Nucleus accumbens (tissue), 56 donors: Measurements from ENCODE around the gene NRL.

ENCODE experiments used
- DNase-seq, 56 donors: peaks; one replicate each; lab custom pipeline; 2025; lab: John Stamatoyannopoulos, UW

NRL gene

DNA sequence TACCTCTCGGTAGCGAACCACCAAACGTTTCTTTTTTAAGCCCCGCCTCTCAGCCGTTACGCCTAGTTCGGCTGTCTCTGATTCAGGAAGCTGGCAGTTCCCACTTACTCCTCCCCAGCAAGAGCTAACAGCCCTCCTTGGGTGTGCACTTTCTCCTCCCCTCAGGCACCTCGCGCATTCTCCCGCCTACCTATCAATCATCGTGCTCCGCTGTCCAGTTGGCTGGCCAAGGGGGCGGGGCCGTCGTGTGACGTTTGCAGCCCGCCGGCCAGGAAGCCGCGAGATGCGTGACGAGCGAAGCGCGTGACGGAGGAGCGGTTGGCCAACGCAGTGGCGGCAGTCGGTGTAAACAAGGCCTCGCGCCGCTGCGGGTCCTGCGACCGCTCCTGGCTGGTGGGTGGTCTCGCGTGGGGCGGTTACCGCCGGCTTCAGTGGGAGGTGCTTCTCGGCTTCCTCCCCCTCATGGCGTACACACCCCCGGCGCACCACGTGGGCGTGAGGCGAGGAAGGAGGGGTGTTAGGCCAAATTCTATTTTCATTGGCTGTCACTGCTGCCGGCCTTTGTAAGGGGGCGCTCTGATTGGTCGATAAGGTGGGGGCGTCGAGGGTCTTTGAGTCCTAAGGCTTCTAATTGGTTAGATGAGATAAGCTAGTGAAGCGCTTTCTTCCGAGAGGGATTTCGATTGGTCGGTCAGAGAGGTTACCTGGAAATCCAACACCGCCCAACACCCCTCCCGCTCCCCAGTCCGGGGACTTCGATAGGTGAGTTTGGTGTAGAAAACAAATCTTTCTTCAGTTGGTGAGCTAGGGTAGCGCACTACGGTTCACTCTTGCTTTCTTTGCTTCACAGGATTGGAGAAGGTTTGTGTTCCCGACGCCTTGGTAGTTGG, at the start of gene NRL, which contains the start of gene DCAF11:
TSS of gene NRL (minus strand) at position 418 of the 890 bp plus-strand sequence. CDS start 32,101 bp downstream, outside the sequence.
TSS of gene DCAF11 (plus strand) at position 246 of the 890 bp plus-strand sequence. CDS start 818 bp downstream, outside the sequence.
- DNase-seq = peak; percentile 94 to 100 (median 100)

DNA sequence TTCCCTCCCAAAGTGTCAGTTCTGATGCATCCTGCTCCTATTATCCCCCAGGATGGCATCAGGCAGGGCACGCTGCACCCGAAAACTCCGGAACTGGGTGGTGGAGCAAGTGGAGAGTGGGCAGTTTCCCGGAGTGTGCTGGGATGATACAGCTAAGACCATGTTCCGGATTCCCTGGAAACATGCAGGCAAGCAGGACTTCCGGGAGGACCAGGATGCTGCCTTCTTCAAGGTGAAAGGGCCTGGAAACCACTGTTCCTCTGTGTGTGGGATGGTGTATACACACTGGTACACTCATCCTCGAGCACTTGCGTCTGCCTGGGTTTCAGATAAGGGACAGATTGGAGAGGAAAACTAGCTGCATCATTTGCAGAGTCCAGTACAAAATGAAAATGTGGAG, 47.3 kb upstream of the NRL start:
- DNase-seq = peak in 6 of 56 donors; percentile 5 to 25 (median 12)

DNA sequence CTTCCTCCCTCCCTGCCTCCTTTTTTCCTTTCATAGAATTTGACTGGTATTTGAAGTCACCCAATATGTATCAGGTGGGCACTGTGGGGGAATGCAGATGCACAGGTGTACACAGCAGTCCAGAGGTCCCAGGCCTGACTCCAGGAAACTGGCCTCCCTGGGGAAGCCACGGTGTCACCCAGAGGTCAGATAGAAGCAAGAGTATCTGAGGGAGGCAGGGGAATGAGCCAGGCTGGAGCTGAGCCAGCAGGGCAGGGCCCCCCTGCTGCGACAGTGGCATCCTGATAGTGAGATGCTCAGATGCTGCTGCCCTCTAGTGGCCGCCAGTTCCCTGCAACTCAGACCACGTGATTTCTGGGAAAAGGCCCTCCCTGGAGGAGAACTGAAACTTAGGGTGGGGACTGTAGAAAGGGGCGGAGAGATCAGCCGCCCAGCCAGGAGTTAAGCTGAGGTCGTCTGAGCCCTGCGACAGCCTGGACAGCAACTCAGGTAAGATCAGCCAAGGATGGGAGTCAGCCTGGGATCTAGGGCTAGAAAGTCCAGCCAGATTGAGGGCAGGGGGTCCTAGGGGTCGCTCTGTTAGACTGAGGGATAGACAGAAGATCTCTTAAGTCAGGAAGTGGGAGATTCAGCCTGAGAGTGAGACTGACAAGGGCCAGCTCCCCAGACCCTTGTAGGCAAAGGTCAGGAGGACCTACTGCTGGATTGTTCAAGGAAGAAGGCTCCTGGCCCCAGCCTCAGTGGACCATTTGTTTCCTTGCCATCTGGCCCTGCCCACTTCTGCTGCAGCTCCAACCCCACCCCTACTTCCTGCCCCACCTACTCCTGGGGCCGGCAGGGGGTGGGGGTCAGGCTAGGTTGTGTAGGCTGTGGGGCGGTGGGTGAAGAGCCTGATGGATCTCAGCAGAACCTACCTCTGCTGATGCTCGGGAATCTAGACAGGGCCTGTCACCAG, 46.4 kb upstream of the NRL start, which contains the start of gene IRF9:
TSS of gene IRF9 (plus strand) at position 416 of the 955 bp plus-strand sequence. CDS start 880 bp downstream, outside the sequence.
- peak; percentile 61 to 98 (median 92) for DNase-seq

DNA sequence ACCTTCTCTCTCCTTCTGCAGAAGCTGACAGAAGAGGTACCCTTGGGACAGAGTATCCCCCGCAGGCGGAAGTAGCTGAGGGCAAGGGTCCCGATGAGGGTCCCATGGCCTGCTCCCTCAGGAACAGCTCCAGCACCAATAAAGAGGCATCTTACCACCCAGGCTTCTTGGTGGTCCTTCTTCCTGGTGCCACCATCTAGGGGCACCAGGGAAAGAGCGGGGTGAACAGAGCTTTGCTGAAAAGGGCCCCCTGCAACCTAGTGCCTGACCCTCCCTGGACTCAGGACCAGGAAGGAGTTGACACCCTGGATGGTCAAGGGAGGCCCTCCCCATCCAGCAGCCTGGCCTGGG, 45.7 kb upstream of the NRL start:
- DNase-seq = no peak

DNA sequence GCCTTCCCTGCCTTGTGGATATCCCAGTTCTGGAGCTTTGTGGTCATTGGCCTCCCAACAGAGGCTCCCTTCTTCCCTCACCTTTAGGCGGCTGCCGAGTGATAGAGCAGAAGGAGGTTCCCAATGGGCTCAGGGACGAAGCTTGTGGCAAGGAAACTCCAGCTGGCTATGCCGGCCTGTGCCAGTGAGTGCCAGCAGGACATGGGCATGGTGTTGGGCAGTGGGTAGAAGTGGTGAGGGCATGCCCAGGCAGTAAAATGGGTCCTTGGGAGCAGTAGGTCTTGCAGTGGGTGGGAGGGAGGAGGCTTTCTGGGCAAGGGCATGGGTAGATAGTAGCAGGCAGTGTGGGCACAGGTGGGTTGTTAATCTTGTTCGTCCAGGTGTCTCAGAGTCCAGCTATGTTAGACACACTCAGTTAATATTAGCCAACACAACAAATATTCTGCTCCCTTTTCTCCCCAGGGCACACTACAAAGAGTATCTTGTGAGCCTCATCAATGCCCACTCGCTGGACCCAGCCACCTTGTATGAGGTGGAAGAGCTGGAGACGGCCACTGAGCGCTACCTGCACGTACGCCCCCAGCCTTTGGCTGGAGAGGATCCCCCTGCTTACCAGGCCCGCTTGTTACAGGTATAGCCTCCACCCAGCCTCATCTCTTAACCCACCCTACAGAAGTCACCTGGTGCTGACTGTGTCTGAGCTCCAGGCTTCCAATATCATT, 45.2 kb upstream of the NRL start:
- no peak for DNase-seq

DNA sequence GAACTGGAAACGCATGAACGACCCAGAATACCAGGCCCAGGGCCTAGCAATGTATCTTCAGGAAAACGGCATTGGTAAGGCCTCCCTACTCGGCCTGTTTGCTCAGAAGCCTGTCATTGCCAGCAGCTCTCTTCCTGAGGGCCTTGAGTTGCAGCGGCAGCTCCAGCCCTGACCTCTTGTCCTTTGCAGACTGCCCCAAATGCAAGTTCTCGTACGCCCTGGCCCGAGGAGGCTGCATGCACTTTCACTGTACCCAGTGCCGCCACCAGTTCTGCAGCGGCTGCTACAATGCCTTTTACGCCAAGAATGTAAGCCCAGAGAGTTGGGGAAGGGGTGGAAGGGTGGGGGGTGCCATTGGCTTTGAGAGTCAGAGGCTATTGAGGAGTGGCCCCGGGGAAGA, 42.6 kb upstream of the NRL start:
- DNase-seq = no peak

DNA sequence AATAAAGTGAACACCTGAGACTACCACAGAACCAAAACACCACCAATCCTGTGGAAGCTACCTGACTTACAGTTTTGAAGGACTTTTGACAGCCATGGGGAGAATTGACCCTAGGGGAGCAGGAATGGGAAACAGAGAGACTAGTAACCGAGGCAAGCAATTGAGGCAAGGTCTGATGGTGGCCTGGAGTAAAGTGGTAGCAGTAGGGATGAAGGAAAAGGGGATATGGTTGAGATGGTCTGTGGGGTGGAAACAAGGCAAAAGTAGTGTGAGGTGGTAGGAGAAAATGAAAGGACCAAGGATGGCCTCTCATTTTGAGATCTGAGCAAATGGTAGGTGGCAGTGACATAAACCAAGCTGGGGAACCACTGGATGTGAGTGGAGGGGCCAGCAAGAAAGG, 42.1 kb upstream of the NRL start:
- DNase-seq = no peak

DNA sequence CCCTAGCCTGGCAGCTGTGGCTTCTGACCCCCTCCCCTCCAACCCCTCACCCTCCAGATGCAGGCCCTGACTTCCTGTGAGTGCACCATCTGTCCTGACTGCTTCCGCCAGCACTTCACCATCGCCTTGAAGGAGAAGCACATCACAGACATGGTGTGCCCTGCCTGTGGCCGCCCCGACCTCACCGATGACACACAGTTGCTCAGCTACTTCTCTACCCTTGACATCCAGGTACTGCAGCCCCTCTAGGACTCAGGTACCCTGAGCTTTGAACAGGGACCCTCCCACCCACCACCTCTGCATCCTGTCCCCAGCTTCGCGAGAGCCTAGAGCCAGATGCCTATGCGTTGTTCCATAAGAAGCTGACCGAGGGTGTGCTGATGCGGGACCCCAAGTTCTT, 40.4 kb upstream of the NRL start:
- no peak for DNase-seq

DNA sequence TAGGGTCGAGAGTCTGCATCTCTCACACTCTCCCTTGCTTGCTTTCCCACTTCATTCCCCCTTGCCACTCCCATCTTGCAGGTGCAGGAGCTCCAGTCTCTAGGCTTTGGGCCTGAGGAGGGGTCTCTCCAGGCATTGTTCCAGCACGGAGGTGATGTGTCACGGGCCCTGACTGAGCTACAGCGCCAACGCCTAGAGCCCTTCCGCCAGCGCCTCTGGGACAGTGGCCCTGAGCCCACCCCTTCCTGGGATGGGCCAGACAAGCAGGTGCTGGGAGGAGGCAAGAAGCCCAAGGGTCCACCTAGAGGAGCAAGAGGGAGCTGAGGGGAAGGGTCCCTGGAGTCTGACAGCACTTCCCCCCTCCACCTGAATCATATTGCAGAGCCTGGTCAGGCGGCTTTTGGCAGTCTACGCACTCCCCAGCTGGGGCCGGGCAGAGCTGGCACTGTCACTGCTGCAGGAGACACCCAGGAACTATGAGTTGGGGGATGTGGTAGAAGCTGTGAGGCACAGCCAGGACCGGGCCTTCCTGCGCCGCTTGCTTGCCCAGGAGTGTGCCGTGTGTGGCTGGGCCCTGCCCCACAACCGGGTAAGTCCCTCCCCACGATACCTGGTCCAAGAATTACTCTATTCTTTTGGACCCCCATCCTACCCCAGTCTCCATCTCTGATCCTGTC, 36.8 kb upstream of the NRL start:
- DNase-seq = no peak

DNA sequence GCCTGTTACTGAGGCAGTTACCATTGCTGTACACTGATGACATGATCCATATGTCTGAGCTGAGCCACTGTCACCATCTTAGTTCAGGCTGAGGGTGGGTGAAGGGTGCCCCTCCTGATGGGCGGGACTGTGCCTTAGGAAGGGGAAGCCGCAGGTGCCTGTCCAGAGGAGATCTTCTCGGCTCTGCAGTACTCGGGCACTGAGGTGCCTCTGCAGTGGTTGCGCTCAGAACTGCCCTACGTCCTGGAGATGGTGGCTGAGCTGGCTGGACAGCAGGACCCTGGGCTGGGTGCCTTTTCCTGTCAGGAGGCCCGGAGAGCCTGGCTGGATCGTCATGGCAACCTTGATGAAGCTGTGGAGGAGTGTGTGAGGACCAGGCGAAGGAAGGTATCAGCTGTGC, 36.2 kb upstream of the NRL start:
- no peak for DNase-seq

DNA sequence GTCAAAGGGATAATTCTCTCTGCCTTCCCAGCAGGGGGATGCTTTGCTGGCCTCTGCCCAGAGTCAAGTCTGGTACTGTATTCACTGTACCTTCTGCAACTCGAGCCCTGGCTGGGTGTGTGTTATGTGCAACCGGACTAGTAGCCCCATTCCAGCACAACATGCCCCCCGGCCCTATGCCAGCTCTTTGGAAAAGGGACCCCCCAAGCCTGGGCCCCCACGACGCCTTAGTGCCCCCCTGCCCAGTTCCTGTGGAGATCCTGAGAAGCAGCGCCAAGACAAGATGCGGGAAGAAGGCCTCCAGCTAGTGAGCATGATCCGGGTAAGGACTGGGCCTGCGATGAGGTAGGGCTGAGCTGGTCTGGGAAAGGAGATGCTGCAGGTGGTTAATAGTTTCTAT, 35.8 kb upstream of the NRL start:
- no peak for DNase-seq

DNA sequence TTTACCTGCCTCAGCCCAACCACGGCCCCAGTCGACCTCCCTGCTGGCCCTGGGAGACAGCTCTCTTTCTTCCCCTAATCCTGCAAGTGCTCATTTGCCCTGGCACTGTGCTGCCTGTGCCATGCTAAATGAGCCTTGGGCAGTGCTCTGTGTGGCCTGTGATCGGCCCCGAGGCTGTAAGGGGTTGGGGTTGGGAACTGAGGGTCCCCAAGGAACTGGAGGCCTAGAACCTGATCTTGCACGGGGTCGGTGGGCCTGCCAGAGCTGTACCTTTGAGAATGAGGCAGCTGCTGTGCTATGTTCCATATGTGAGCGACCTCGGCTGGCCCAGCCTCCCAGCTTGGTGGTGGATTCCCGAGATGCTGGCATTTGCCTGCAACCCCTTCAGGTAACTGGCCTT, 35.3 kb upstream of the NRL start:
- no peak for DNase-seq

DNA sequence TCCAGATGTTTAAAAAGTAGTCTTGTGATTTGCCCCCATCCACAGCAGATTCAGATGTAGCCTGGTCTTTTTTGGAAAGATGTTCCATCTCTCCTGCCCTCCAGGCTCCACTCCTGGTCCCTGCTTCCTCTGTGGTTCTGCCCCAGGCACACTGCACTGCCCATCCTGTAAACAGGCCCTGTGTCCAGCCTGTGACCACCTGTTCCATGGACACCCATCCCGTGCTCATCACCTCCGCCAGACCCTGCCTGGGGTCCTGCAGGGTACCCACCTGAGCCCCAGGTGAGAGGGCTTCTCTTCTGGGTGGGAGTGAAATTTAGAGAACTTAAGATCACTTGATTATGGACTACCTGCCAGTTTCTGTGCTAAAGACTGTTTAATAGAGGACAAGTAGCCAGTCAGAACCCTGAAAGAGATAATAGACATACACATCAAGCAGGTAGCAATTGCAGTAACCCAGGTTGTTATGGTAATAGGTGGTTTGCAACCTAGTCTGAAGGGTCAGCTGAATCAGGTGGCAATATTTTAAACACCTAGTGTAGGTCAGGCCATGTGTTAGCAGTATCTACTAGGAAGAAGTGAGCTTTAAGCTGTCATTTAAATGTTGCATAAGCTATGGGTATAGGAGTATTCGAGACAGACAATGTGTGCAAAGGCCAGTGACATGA, 34.7 kb upstream of the NRL start:
- DNase-seq = no peak

DNA sequence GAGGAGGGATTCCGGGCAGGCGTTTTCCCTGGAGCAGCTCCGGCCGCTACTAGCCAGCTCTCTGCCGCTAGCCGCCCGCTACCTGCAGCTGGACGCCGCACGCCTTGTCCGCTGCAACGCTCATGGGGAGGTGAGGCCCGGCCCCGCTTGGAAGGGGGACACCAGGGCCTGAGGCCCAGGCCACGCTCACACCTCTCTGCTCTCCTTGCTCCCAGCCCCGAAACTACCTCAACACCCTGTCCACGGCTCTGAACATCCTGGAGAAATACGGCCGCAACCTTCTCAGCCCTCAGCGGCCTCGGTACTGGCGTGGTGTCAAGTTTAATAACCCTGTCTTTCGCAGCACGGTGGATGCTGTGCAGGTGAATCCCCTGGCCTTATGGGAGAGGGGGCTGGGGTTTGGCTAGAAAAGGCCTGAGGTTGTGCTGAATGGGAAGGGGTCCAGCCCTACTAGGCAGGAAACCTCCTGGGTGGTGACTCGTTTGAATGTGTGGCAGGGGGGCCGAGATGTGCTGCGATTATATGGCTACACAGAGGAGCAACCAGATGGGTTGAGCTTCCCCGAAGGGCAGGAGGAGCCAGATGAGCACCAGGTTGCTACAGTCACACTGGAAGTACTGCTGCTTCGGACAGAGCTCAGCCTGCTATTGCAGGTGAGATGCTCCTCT, 33.1 kb upstream of the NRL start:
- peak in 1 of 56 donors; percentile 45 for DNase-seq

DNA sequence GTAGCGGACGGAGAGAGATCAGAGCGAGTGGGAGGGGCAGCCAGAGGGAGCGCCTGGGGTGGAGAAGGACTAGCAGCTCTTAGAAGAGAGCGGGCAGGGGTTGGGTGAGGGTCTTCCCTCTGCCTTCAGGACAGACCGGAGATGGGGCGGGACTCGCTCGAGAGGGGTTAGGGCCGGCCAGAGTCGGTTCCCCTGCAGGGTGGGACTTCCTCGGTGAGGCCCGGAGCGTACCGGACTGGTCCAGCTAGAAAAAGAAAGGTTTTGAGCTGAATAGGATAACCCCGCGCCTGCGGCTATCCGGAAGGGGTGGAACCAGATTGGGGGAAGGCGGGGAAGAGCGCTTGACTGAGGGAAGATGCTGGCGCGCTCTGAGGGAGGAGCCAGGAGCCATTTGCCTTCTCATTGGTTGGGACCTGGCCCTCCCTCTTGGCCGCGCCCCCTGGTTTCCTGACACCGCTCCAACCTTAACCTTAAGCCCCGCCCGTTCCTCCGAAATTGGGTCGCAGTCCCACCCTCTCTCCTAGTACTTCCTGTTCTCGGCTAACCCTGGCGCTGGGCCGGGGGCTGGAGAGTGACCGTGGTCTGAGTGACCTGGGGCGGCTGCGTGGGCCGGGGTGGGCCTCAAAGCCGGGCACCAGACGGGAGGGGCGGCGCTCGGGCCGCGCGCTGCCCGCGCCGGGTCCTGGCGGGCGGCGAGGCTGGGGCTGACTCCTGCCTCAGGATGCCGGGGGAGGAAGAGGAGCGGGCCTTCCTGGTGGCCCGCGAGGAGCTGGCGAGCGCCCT, 32.4 kb upstream of the NRL start, which contains the start of gene RNF31:
TSS of gene RNF31 (plus strand) at position 521 of the 783 bp plus-strand sequence. CDS start at position 722, 201 bp downstream.
- peak; percentile 74 to 98 (median 95) for DNase-seq

DNA sequence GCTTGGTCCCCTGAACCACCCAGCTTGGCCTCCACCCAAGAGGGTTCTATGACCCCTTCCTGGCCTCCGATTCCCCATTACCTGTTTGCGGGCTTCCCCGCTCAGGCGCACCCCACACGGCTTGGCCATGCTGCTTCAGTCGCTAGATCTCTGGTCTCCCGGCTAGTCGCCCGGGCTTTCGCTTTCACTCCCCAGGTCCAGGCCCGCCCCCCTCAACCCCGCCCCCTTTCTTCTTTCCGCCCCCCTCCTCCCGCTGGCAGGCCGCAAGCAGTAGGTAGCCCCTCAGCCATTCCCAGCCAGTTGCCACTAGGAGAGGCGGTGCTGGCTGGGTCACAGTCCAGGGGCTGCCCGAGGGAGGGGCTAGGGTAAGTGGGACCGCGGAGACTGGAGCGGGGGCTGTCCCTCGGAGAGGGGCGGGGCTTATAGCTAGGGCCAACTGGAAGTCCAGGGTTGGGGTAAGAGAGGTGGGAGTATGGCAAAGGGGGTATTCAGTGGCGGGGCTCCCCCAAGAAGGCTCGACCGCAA, 31.8 kb upstream of the NRL start, which contains the start of gene PSME2:
TSS of gene PSME2 (minus strand) at position 158 of the 525 bp plus-strand sequence. CDS start at position 129, 29 bp downstream.
- DNase-seq = peak; percentile 48 to 91 (median 79)
